Prostate gland (tissue), 2 donors: Measurements from ENCODE around the gene IGIP. TPM values are rescaled to one million over a fixed set of nuclear protein-coding genes. Genes with fewer than 3 reads are reported as not detected.

Source experiments
- DNase-seq: peaks from one replicate; pipeline ENCODE4 v3.0.0-alpha.2; 2019; ENCODE audit warnings: low spot score
- H3K27ac ChIP-seq, 2 donors: fragments of 200-600 bp; sonication (generic); 2 replicates each; pipeline ENCODE4 v1.5.1; 2017 to 2019
- H3K27me3 ChIP-seq: fragments of 200-600 bp; sonication (generic); replicated peaks from 2 replicates; pipeline ENCODE4 v1.5.1; 2019; ENCODE audit not compliant: insufficient read depth
- H3K36me3 ChIP-seq, 2 donors: fragments of 200-600 bp; sonication (generic); 1 replicate in 1 of 2; 2 replicates in 1 of 2; pipeline versions ENCODE4 v1.5.1 to v1.8.1; 2017 to 2019
- H3K4me1 ChIP-seq: fragments of 200-600 bp; sonication (generic); replicated peaks from 2 replicates; pipeline ENCODE4 v1.5.1; 2019
- H3K4me3 ChIP-seq, 2 donors: fragments of 200-600 bp; sonication (generic); 2 replicates each; pipeline ENCODE4 v1.5.1; 2017 to 2019
- H3K9me3 ChIP-seq: fragments of 200-600 bp; sonication (generic); 2 replicates; pipeline ENCODE4 v1.5.1; 2017
- CTCF ChIP-seq, 4 experiments: fragments of 200-600 bp in 2 of 4; fragments of 450-650 bp in 2 of 4; sonication (generic) in 2 of 4; IDR thresholded peaks; 1 replicate in 3 of 4; 2 replicates in 1 of 4; pipeline ENCODE4 v1.5.1; 2016 to 2019; ENCODE audit warnings: antibody characterized with exemption in 4 of 4, mild to moderate bottlenecking in 2 of 4, moderate library complexity in 2 of 4
- POLR2A ChIP-seq: fragments of 450-650 bp; IDR thresholded peaks from one replicate; pipeline ENCODE4 v1.6.1; 2016; ENCODE audit warnings: antibody characterized with exemption, mild to moderate bottlenecking
- POLR2AphosphoS5 ChIP-seq: sonication (generic); formaldehyde crosslinking; IDR thresholded peaks from one replicate; pipeline ENCODE4 v1.6.1; 2017; ENCODE audit warnings: antibody characterized with exemption
- WGBS: methylation state at CpG from one replicate; pipeline ENCODE4 v1.1.5; 2018; 5-methylcytosine and 5-hydroxymethylcytosine counted together
- intact Hi-C: fragments of 100-400 bp; cut with DNase I; formaldehyde crosslinking; loops from one replicate; pipeline ENCODE4 v1.14.2; 2022
- total RNA-seq, 2 donors: library from RNA; depleted of rRNA; stranded (reverse); fragments of >200 nt; gene quantifications; one replicate each; pipeline ENCODE4 v1.1.0, GENCODE V29; 2016

The IGIP gene
- total RNA-seq, 2 donors from 2014 or later = 10.5 to 13.8 TPM

- no peak for DNase-seq
- Histone ChIP-seq H3K4me3 (no peak overlapping the region), H3K9me3 (no peaks in the 10 kb centered on the region), H3K4me1 (no peaks in the 10 kb centered on the region), H3K27ac (no peak overlapping the region), H3K27me3 (no peaks in the 10 kb centered on the region), H3K36me3 (no peaks in the 10 kb centered on the region)
- WGBS = 74% methylated on average over 7 of the region's 7 CpGs
- TF ChIP-seq CTCF (IDR thresholded peaks at IDR 0.05) (no peak), POLR2A (no peak), POLR2AphosphoS5 (no peak)
- intact Hi-C loops = loop anchor here (5.0 kb wide), 2 partner anchors 52 to 372 kb away; no protein-coding TSS in a partner anchor
Observed at GRCh38 chr5:140159014-140159927, 33.5 kb downstream of the IGIP start.

- H3K36me3 ChIP-seq = no peaks in the 10 kb centered on the region
- no peak overlapping the region for H3K4me3 ChIP-seq
- no peak overlapping the region for H3K27ac ChIP-seq
- no peak for DNase-seq
- 92% methylated on average over 5 of the region's 5 CpGs for WGBS
- TF ChIP-seq POLR2A (no peak), CTCF (IDR thresholded peaks at IDR 0.05) (no peak), POLR2AphosphoS5 (no peak)
- intact Hi-C loops = no loop called here
- no peaks in the 10 kb centered on the region for H3K4me1 ChIP-seq
- H3K27me3 ChIP-seq = no peaks in the 10 kb centered on the region
- H3K9me3 ChIP-seq = no peaks in the 10 kb centered on the region
Observed at GRCh38 chr5:140162275-140162674, 36.5 kb downstream of the IGIP start.

- H3K27me3 ChIP-seq = no peaks in the 10 kb centered on the region
- no peaks in the 10 kb centered on the region for H3K9me3 ChIP-seq
- no peak for DNase-seq
- no peak overlapping the region for H3K4me3 ChIP-seq
- intact Hi-C loops = no loop called here
- H3K27ac ChIP-seq = no peak overlapping the region
- no peaks in the 10 kb centered on the region for H3K36me3 ChIP-seq
- TF ChIP-seq POLR2A (no peak), CTCF (IDR thresholded peaks at IDR 0.05) (no peak), POLR2AphosphoS5 (no peak)
- 69% methylated on average over 5 of the region's 5 CpGs for WGBS
- no peaks in the 10 kb centered on the region for H3K4me1 ChIP-seq
Observed at GRCh38 chr5:140162781-140163180, 37.0 kb downstream of the IGIP start.

- Histone ChIP-seq H3K9me3 (no peaks in the 10 kb centered on the region), H3K27ac (no peak overlapping the region), H3K4me1 (no peaks in the 10 kb centered on the region), H3K36me3 (no peaks in the 10 kb centered on the region), H3K27me3 (no peaks in the 10 kb centered on the region), H3K4me3 (no peak overlapping the region)
- intact Hi-C loops = no loop called here
- TF ChIP-seq POLR2A (no peak), POLR2AphosphoS5 (no peak), CTCF (IDR thresholded peaks at IDR 0.05) (no peak)
- DNase-seq = no peak
- 65% methylated on average over 5 of the region's 5 CpGs for WGBS
Observed at GRCh38 chr5:140165101-140165922, 39.6 kb downstream of the IGIP start.
